GM12878 (cell line): ENCODE results near the gene TMEM250. TPM values are rescaled to one million over a fixed set of nuclear protein-coding genes. Genes with fewer than 3 reads are reported as not detected.

ENCODE experiments used
- ATAC-seq: fragments of 200-7000 bp; cut with Tn5 transposase; 3 replicates; pipeline ENCODE4 v1.9.1; 2020; ENCODE audit warnings: mild to moderate bottlenecking, moderate library complexity
- BruUV-seq: library from RNA; stranded (reverse); fragments of 400-500 nt; replicated peaks from 2 replicates; lab custom pipeline; 2021; lab: Mats Ljungman, UMichigan
- CTCF ChIA-PET: fragments of 300-600 bp; sonication (Branson Sonifier 250); formaldehyde crosslinking; extraction: SDS; loops from one replicate; lab custom pipeline; 2021; ENCODE audit warnings: inconsistent platforms; lab: Yijun Ruan, JAX
- POLR2A ChIA-PET: fragments of 350-600 bp; formaldehyde crosslinking; extraction: SDS; loops from one replicate; lab custom pipeline; 2021; ENCODE audit warnings: inconsistent platforms; lab: Charles Lee
- RAD21 ChIA-PET: fragments of 300-600 bp; sonication (Branson Sonifier 250); formaldehyde crosslinking; loops from one replicate; lab custom pipeline; 2023; ENCODE audit warnings: antibody characterized with exemption; ENCODE audit not compliant: unreplicated experiment; lab: Charles Lee
- SMC1A ChIA-PET: fragments of 300-600 bp; sonication (Branson Sonifier 250); formaldehyde crosslinking; loops from one replicate; lab custom pipeline; 2023; ENCODE audit not compliant: unreplicated experiment, uncharacterized antibody; lab: Charles Lee
- DNase-seq: peaks from one replicate; pipeline ENCODE4 v3.0.0-alpha.2; 2011; ENCODE audit warnings: low read depth, low spot score
- FAIRE-seq: peaks from 3 replicates; lab custom pipeline; 2011; peaks lifted over from hg19 to GRCh38; lab: Jason Lieb, UNC
- H2AFZ ChIP-seq: 2 replicates; pipeline ENCODE4 v1.6.0; 2011; ENCODE audit warnings: low read depth, low read length, control low read depth; ENCODE audit not compliant: control insufficient read depth
- H3K27ac ChIP-seq: 2 replicates; pipeline ENCODE4 v1.5.1; 2011; ENCODE audit warnings: control low read depth; ENCODE audit not compliant: control insufficient read depth, insufficient read depth
- H3K27me3 ChIP-seq, 2 experiments: replicated peaks in 1 of 2; 2 replicates each; pipeline versions ENCODE4 v1.6.0 to v1.6.1; 2011; ENCODE audit warnings: low read length in 1 of 2; ENCODE audit not compliant: control insufficient read depth in 2 of 2, insufficient read depth in 2 of 2
- H3K36me3 ChIP-seq, 2 experiments: 2 replicates each; pipeline ENCODE4 v1.5.1; 2011; ENCODE audit warnings: low read length in 1 of 2; ENCODE audit not compliant: control insufficient read depth in 2 of 2, insufficient read depth in 2 of 2
- H3K4me1 ChIP-seq: 2 replicates; pipeline ENCODE4 v1.6.1; 2011; ENCODE audit warnings: mild to moderate bottlenecking, low read length, moderate library complexity, mixed read lengths; ENCODE audit not compliant: control insufficient read depth, insufficient read depth
- H3K4me2 ChIP-seq: 2 replicates; pipeline ENCODE4 v1.6.0; 2011; ENCODE audit warnings: control low read depth; ENCODE audit not compliant: control insufficient read depth, insufficient read depth
- H3K4me3 ChIP-seq: fragments of 200-600 bp; sonication (generic); 2 replicates; pipeline ENCODE4 v1.5.1; 2016
- H3K79me2 ChIP-seq: 2 replicates; pipeline ENCODE4 v1.6.0; 2011; ENCODE audit warnings: low read length; ENCODE audit not compliant: control insufficient read depth, insufficient read depth
- H3K9ac ChIP-seq: 2 replicates; pipeline ENCODE4 v1.8.0; 2011; ENCODE audit warnings: low read length, control low read depth, mixed read lengths; ENCODE audit not compliant: control insufficient read depth, insufficient read depth
- H3K9me3 ChIP-seq: replicated peaks from 3 replicates; pipeline ENCODE4 v1.5.1; 2011; ENCODE audit warnings: mild to moderate bottlenecking, low read length; ENCODE audit not compliant: control insufficient read depth, insufficient read depth
- H4K20me1 ChIP-seq: 2 replicates; pipeline ENCODE4 v1.6.0; 2011; ENCODE audit not compliant: control insufficient read depth, insufficient read depth
- BHLHE40 ChIP-seq, 2 experiments: fragments of 450-650 bp in 1 of 2; IDR thresholded peaks; 2 replicates each; pipeline ENCODE4 v1.6.1; 2011 to 2017; ENCODE audit warnings: low read depth in 2 of 2, borderline replicate concordance in 1 of 2, improper control_type of control experiment in 1 of 2, low read length in 1 of 2, mild to moderate bottlenecking in 1 of 2
- CTCF ChIP-seq, 3 experiments: IDR thresholded peaks in 2 of 3; conservative IDR thresholded peaks in 1 of 3; 2 replicates each; pipeline ENCODE4 v1.5.1; 2011; ENCODE audit warnings: low read depth in 3 of 3, low read length in 3 of 3, mild to moderate bottlenecking in 3 of 3, control low read depth in 2 of 3, moderate library complexity in 2 of 3, inconsistent platforms in 1 of 3, mixed read lengths in 1 of 3; ENCODE audit not compliant: control insufficient read depth in 2 of 3, insufficient read depth in 1 of 3; ENCODE audit errors: extremely low read depth in 1 of 3
- KAT2A ChIP-seq: conservative IDR thresholded peaks from 2 replicates; pipeline ENCODE4 v1.6.1; 2011; ENCODE audit warnings: low read depth, low read length; ENCODE audit not compliant: control insufficient read depth
- SMC3 ChIP-seq: IDR thresholded peaks from 2 replicates; pipeline ENCODE4 v1.6.1; 2011; ENCODE audit warnings: low read length, improper control_type of control experiment, borderline replicate concordance
- WGBS: methylation state at CpG from one replicate; pipeline ENCODE4 v1.1.6; 2016; ENCODE audit warnings: low lambda C conversion rate; ENCODE audit not compliant: insufficient replicate concordance, insufficient coverage; ENCODE audit errors: missing lambda C conversion rate; 5-methylcytosine and 5-hydroxymethylcytosine counted together
- in situ Hi-C: fragments of 300-500 bp; cut with MboI; formaldehyde crosslinking; loops from 9 replicates; pipeline ENCODE4 v1.14.3; 2018; ENCODE audit warnings: mixed read lengths
- intact Hi-C: fragments of 100-400 bp; cut with micrococcal nuclease; formaldehyde crosslinking; loops from one replicate; pipeline ENCODE4 v1.14.2; 2022; ENCODE audit not compliant: unreplicated experiment
- polyA plus RNA-seq, 11 experiments: library from polyadenylated mRNA; depleted of rRNA in 4 of 11; unstranded in 6 of 11; stranded (reverse) in 5 of 11; fragments of >200 nt; fragmentation: Nextera tagmentation in 4 of 11; fragmentation: Illumina TruSeq in 1 of 11; extraction: Ambion mirVana in 4 of 11; extraction: Trizol in 1 of 11; gene quantifications; 1 replicate in 1 of 11; 2 replicates in 10 of 11; pipeline versions ENCODE4 v1.2.1 to v1.2.3, GENCODE V29; 2011 to 2016; ENCODE audit warnings: inconsistent platforms in 2 of 11, missing spikeins in 2 of 11, low read depth in 1 of 11
- total RNA-seq, 4 experiments: library from RNA; depleted of rRNA in 3 of 4; stranded (reverse); fragments of >200 nt in 3 of 4; fragmentation: Illumina TruSeq in 1 of 4; extraction: Trizol in 1 of 4; gene quantifications; 2 replicates each; pipeline versions ENCODE4 v1.2.1 to v1.2.3, GENCODE V29; 2013 to 2021

The TMEM250 gene
- total and polyA plus RNA-seq, 10 of the 15 experiments (the other 5 are each of a cell fraction or from before 2014, with no cell fraction given) = 0.39 to 39.9 (median 8.5) TPM

GRCh38 chr9:136138566-136138965 lies 19.9 kb upstream of the TMEM250 start:
- no peak overlapping the region for H3K9ac ChIP-seq
- no peak overlapping the region for H3K27ac ChIP-seq
- ATAC-seq (peak; percentile 46; the same call in 2 of the 3 replicates), DNase-seq (no peak), FAIRE-seq (no peak)
- no peak overlapping the region for H3K4me3 ChIP-seq
- no TSS peak for BruUV-seq
- no peaks in the 10 kb centered on the region for H3K36me3 ChIP-seq
- POLR2A ChIA-PET = no interaction called here
- SMC1A ChIA-PET = interaction anchor here (0.9 kb wide), 1 partner anchor 87 kb away, joined by 3 read pairs; no protein-coding TSS in a partner anchor
- no peaks in the 10 kb centered on the region for H3K79me2 ChIP-seq
- CTCF ChIA-PET = interaction anchor here (0.8 to 2.7 kb wide), 6 partner anchors 16 to 275 kb away, joined by 3 to 11 read pairs (median 4); no protein-coding TSS in a partner anchor
- H3K4me1 ChIP-seq = no peaks in the 10 kb centered on the region
- no peak overlapping the region for H3K4me2 ChIP-seq
- H2AFZ ChIP-seq = no peak overlapping the region
- peak; percentile 43 to 53 (median 49) for TF ChIP-seq CTCF (IDR thresholded peaks at IDR 0.05 in 2 of 3, conservative IDR thresholded peaks at IDR 0.05 in 1 of 3; ENCODE audit: control insufficient read depth in 2 of 3, extremely low read depth in 1 of 3, insufficient read depth in 1 of 3, low read depth in 3 of 3, low read length in 3 of 3)
- TF ChIP-seq SMC3 = peak; percentile 37; the same call in 1 of the 2 replicates
- no peak for TF ChIP-seq BHLHE40 (IDR thresholded peaks at IDR 0.05; ENCODE audit: borderline replicate concordance in 1 of 2, low read depth in 2 of 2, low read length in 1 of 2)
- no peak for TF ChIP-seq KAT2A
- no peaks in the 10 kb centered on the region for H4K20me1 ChIP-seq
- no peaks in the 10 kb centered on the region for H3K9me3 ChIP-seq
- in situ Hi-C loops = no loop called here
- intact Hi-C loops = no loop called here
- WGBS = 22% methylated on average over 9 of the region's 9 CpGs
- H3K27me3 ChIP-seq = peaks cover 0 to 2% of the 10 kb centered on the region in 2 experiments; a peak in 2 of 4 replicates
- RAD21 ChIA-PET = interaction anchor here (1.8 kb wide), 1 partner anchor 49 kb away, joined by 6 read pairs; no protein-coding TSS in a partner anchor
